ENCODE measurements around the gene ATE1. TPM values are rescaled to one million over a fixed set of nuclear protein-coding genes. Genes with fewer than 3 reads are reported as not detected.

Gene ATE1
- total and polyA plus RNA-seq, 2 donors (not counting 3 experiments of a cell fraction or from before 2014, with no cell fraction given): 8.7 to 27.1 TPM

GRCh38 chr10:121803611-121804010, 124.2 kb downstream of the ATE1 start:
- TF ChIP-seq JUN (IDR thresholded peaks at IDR 0.05; ENCODE audit: borderline replicate concordance, insufficient read depth, insufficient read length, low read depth) (no peak), FOS (IDR thresholded peaks at IDR 0.05; ENCODE audit: borderline replicate concordance, insufficient read depth, low read length) (no peak), POLR2A (IDR thresholded peaks at IDR 0.05; ENCODE audit: low read depth, low read length) (no peak), MYC (IDR thresholded peaks at IDR 0.05; ENCODE audit: low read depth, low read length) (no peak), EZH2 (IDR thresholded peaks at IDR 0.05; ENCODE audit: borderline replicate concordance, low read depth, low read length, severe bottlenecking) (no peak), POLR2AphosphoS5 (IDR thresholded peaks at IDR 0.05; ENCODE audit: insufficient read depth, low read depth, low read length) (no peak), GATA2 (IDR thresholded peaks at IDR 0.05; ENCODE audit: insufficient read depth, insufficient read length, low read depth, low read length) (no peak), MAX (IDR thresholded peaks at IDR 0.05; ENCODE audit: insufficient read depth, insufficient read length) (no peak), CTCF (IDR thresholded peaks at IDR 0.05; ENCODE audit: extremely low read depth in 1 of 2, insufficient read depth in 1 of 2, low read depth in 1 of 2, low read length in 2 of 2) (no peak)

More at GRCh38 chr10:121803611-121804010, 124.2 kb downstream of the ATE1 start:
- FAIRE-seq: no peak
- intact Hi-C loops (cut with micrococcal nuclease) (no loop called here), dilution Hi-C loops (cut with MboI; ENCODE audit: extremely low pct_ligation_motif_present, low sequenced_read_pairs) (no loop called here)
- H3K36me3 ChIP-seq (ENCODE audit: control insufficient read depth in 2 of 2, extremely low read depth in 1 of 2, insufficient read depth in 2 of 2, low read length in 2 of 2): no peaks in the 10 kb centered on the region
- H2AFZ ChIP-seq (ENCODE audit: low read depth, low read length): no peak overlapping the region
- no peaks in the 10 kb centered on the region for H3K9me1 ChIP-seq (replicated peaks; ENCODE audit: control insufficient read depth, extremely low read depth, insufficient read depth, low read length)
- H3K9me3 ChIP-seq (replicated peaks; ENCODE audit: control insufficient read depth, insufficient read depth, low read length): no peaks in the 10 kb centered on the region
- H3K27me3 ChIP-seq (ENCODE audit: control insufficient read depth in 2 of 2, insufficient read depth in 2 of 2, low read length in 2 of 2): no peaks in the 10 kb centered on the region
- no peak overlapping the region for H3K27ac ChIP-seq (ENCODE audit: insufficient read depth, low read depth, low read length)
- no peak overlapping the region for H3K9ac ChIP-seq (replicated peaks; ENCODE audit: extremely low read depth, insufficient read depth, low read length)
- H3K4me1 ChIP-seq (ENCODE audit: control insufficient read depth, extremely low read depth, insufficient read depth, low read length): no peaks in the 10 kb centered on the region
- no peak overlapping the region for H3K4me3 ChIP-seq (replicated peaks in 1 of 3; ENCODE audit: insufficient read depth in 1 of 3, low read depth in 1 of 3, low read length in 3 of 3)
- no peaks in the 10 kb centered on the region for H4K20me1 ChIP-seq (replicated peaks; ENCODE audit: control insufficient read depth, extremely low read depth, insufficient read depth, low read length)
- no TSS peak for BruUV-seq (replicated peaks)
- ChIA-PET CTCF (interaction anchor here (0.7 to 1.2 kb wide), 2 partner anchors 12 to 21 kb away, joined by 3 read pairs; no protein-coding TSS in a partner anchor), POLR2A (no interaction called here)
- H3K79me2 ChIP-seq (ENCODE audit: control insufficient read depth, insufficient read depth, low read length): no peaks in the 10 kb centered on the region
- DNase-seq (ENCODE audit: low read depth, low spot score): no peak
- H3K4me2 ChIP-seq (ENCODE audit: insufficient read depth, low read length): no peak overlapping the region
